ENCODE results near the gene PRDM7.
"Not testable (repeated sequence)": the region's sequence is repeated elsewhere in the genome, so short reads cannot be mapped to it uniquely, and the experiment has no call there.

The PRDM7 gene

DNA sequence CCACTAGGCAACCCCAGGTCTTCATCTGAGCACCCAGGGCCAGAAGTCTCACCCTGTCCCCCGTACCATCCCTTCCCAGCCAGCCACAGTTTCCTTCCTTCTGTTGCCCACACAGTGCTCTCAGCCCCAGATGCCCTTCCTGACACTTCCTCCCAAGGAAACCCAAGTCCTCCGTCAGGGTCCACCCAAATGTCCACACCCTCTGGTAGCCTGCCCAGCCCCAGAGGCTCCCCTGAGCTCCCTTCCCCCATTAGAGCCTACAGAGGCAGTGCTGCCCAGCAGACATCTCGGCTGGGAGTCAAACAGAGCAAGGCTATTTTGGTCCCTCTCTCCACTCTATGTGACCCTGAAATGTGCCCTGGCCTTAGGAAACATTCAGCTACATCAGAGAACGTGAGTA, 23.7 kb upstream of the PRDM7 start:
- not testable (repeated sequence) for H3K4me3 ChIP-seq (ENCODE audit: low read length in 2 of 2); H2BK5ac ChIP-seq (ENCODE audit: low read length); H2BK120ac ChIP-seq (ENCODE audit: low read depth, low read length); H3K79me1 ChIP-seq (ENCODE audit: low read depth, low read length); H3K9ac ChIP-seq (ENCODE audit: low read depth, low read length, poor library complexity); H3K9me3 ChIP-seq (replicated peaks in 1 of 2; ENCODE audit: control insufficient read depth in 2 of 2, insufficient read depth in 1 of 2, low read depth in 1 of 2, low read length in 2 of 2); DNase-seq (ENCODE audit: low spot score); H4K91ac ChIP-seq (ENCODE audit: low read depth, low read length, poor library complexity); H3K27me3 ChIP-seq (ENCODE audit: control insufficient read depth in 3 of 3, insufficient read depth in 3 of 3, low read depth in 1 of 3, low read length in 3 of 3); H2AFZ ChIP-seq (ENCODE audit: low read length); H3K18ac ChIP-seq (ENCODE audit: low read length); H3K27ac ChIP-seq (replicated peaks; ENCODE audit: low read length); H3K14ac ChIP-seq (ENCODE audit: low read length); H4K8ac ChIP-seq (ENCODE audit: low read depth, low read length); H2BK15ac ChIP-seq (ENCODE audit: low read length); H3K36me3 ChIP-seq (replicated peaks in 1 of 2; ENCODE audit: control insufficient read depth in 2 of 2, insufficient read depth in 2 of 2, low read length in 2 of 2); H2BK12ac ChIP-seq (ENCODE audit: low read length); H3K4me1 ChIP-seq (ENCODE audit: control insufficient read depth in 2 of 2, insufficient read depth in 1 of 2, low read depth in 1 of 2, low read length in 2 of 2); H2AK5ac ChIP-seq (ENCODE audit: low read depth, low read length); H3K23ac ChIP-seq (ENCODE audit: low read depth, low read length, poor library complexity); H3K4ac ChIP-seq (ENCODE audit: low read length); H3K4me2 ChIP-seq (ENCODE audit: insufficient read depth, low read length, poor library complexity, severe bottlenecking)
- no CpG with 5 or more reads among the region's 4 CpGs for WGBS, 2 donors (ENCODE audit: extremely low coverage in 2 of 2, insufficient read length in 2 of 2, insufficient replicate concordance in 1 of 2)

DNA sequence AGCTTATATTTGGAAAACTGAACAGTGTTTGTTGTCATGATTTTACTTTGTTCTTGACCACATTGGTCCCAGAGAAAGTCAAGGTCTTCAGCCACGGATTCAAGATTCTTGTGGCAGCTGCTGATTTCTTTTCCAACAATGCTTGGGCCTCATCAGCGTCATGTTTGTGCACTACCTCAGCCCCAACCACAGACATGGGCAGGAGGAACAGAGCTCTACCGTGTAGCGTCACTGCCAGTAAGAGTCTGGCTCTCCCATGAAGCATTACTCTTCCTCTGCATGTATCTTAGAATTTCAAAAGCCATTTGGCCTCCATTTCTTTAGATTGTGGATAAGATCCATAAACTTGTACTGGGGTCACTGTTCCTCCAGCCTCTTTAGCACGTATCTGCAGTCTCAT, 23.1 kb upstream of the PRDM7 start:
- not testable (repeated sequence) for H3K18ac ChIP-seq (ENCODE audit: low read length); H3K79me1 ChIP-seq (ENCODE audit: low read depth, low read length); DNase-seq (ENCODE audit: low spot score); H2AFZ ChIP-seq (ENCODE audit: low read length); H2AK5ac ChIP-seq (ENCODE audit: low read depth, low read length); H3K36me3 ChIP-seq (replicated peaks in 1 of 2; ENCODE audit: control insufficient read depth in 2 of 2, insufficient read depth in 2 of 2, low read length in 2 of 2); H3K27me3 ChIP-seq (ENCODE audit: control insufficient read depth in 3 of 3, insufficient read depth in 3 of 3, low read depth in 1 of 3, low read length in 3 of 3); H2BK120ac ChIP-seq (ENCODE audit: low read depth, low read length); H3K23ac ChIP-seq (ENCODE audit: low read depth, low read length, poor library complexity); H3K4me1 ChIP-seq (ENCODE audit: control insufficient read depth in 2 of 2, insufficient read depth in 1 of 2, low read depth in 1 of 2, low read length in 2 of 2); H2BK15ac ChIP-seq (ENCODE audit: low read length); H4K8ac ChIP-seq (ENCODE audit: low read depth, low read length); H2BK5ac ChIP-seq (ENCODE audit: low read length); H3K4me3 ChIP-seq (ENCODE audit: low read length in 2 of 2); H2BK12ac ChIP-seq (ENCODE audit: low read length); H3K9ac ChIP-seq (ENCODE audit: low read depth, low read length, poor library complexity); H3K9me3 ChIP-seq (replicated peaks in 1 of 2; ENCODE audit: control insufficient read depth in 2 of 2, insufficient read depth in 1 of 2, low read depth in 1 of 2, low read length in 2 of 2); H3K4me2 ChIP-seq (ENCODE audit: insufficient read depth, low read length, poor library complexity, severe bottlenecking); H3K27ac ChIP-seq (replicated peaks; ENCODE audit: low read length); H4K91ac ChIP-seq (ENCODE audit: low read depth, low read length, poor library complexity); H3K14ac ChIP-seq (ENCODE audit: low read length); H3K4ac ChIP-seq (ENCODE audit: low read length)
- no CpG with 5 or more reads among the region's 5 CpGs for WGBS, 2 donors (ENCODE audit: extremely low coverage in 2 of 2, insufficient read length in 2 of 2, insufficient replicate concordance in 1 of 2)

DNA sequence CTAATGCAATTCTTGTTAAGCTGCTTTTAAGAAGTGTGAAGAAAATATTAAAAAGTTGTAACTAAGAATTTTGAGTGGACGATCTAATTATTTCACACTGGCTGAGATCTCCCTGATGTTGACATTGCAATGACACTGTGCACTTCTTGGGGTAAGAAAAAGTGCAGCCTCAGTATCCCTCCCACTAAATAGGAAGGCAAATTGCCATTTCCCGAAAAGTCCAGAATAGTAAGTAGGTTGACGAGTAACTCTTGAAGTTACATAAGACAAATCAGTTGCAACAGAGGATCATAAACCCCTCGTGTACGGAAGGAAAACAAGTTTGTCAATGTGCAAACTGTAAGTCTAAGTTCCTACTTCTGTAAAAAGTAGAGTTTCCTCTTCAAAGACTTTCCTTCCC, 21.8 kb upstream of the PRDM7 start:
- H2AFZ ChIP-seq (ENCODE audit: low read length); H3K9me3 ChIP-seq (replicated peaks in 1 of 2; ENCODE audit: control insufficient read depth in 2 of 2, insufficient read depth in 1 of 2, low read depth in 1 of 2, low read length in 2 of 2); H3K14ac ChIP-seq (ENCODE audit: low read length); H3K23ac ChIP-seq (ENCODE audit: low read depth, low read length, poor library complexity); H3K18ac ChIP-seq (ENCODE audit: low read length); H2BK15ac ChIP-seq (ENCODE audit: low read length); H3K27ac ChIP-seq (replicated peaks; ENCODE audit: low read length); H3K79me1 ChIP-seq (ENCODE audit: low read depth, low read length); H3K36me3 ChIP-seq (replicated peaks in 1 of 2; ENCODE audit: control insufficient read depth in 2 of 2, insufficient read depth in 2 of 2, low read length in 2 of 2); H2BK120ac ChIP-seq (ENCODE audit: low read depth, low read length); DNase-seq (ENCODE audit: low spot score); H3K9ac ChIP-seq (ENCODE audit: low read depth, low read length, poor library complexity); H2BK12ac ChIP-seq (ENCODE audit: low read length); H2BK5ac ChIP-seq (ENCODE audit: low read length); H3K27me3 ChIP-seq (ENCODE audit: control insufficient read depth in 3 of 3, insufficient read depth in 3 of 3, low read depth in 1 of 3, low read length in 3 of 3); H3K4me3 ChIP-seq (ENCODE audit: low read length in 2 of 2); H3K4me1 ChIP-seq (ENCODE audit: control insufficient read depth in 2 of 2, insufficient read depth in 1 of 2, low read depth in 1 of 2, low read length in 2 of 2); H3K4ac ChIP-seq (ENCODE audit: low read length); H2AK5ac ChIP-seq (ENCODE audit: low read depth, low read length); H4K8ac ChIP-seq (ENCODE audit: low read depth, low read length); H4K91ac ChIP-seq (ENCODE audit: low read depth, low read length, poor library complexity); H3K4me2 ChIP-seq (ENCODE audit: insufficient read depth, low read length, poor library complexity, severe bottlenecking): not testable (repeated sequence)
- no CpG with 5 or more reads among the region's 5 CpGs for WGBS, 2 donors (ENCODE audit: extremely low coverage in 2 of 2, insufficient read length in 2 of 2, insufficient replicate concordance in 1 of 2)

DNA sequence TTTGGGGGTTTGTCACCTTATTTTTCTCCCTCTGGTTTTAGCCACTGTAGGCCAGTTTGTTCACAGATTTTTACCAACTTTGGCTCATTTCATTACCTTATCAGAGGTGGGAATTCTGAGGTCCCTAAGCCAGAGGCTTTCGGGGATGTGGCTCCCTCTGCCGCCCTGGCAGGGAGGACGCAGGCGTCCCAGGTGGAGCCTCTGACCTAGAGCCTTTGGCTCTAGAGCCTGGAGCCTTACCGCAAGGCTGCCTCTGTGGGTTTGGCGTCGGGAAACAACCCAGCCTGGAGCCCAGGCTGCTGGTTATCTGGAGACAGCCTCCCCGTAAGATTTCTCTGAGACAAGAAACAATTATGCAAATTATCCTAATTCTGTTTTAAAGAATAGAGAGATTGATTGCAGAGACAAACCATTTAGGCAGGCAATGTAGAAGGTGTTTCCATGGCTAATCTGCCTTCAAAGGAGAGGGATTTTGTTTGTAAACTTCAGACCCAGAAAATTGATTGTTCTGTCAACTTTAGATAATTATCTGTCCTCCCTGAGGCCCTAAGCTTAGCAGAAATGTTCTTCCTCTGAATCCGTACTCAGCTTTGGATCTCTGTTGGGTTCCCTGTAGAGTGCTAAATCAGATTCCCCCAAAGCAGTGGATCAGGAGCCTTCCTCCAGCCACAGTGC, 20.0 kb upstream of the PRDM7 start:
- not testable (repeated sequence) for H3K4ac ChIP-seq (ENCODE audit: low read length); H2BK15ac ChIP-seq (ENCODE audit: low read length); H3K4me1 ChIP-seq (ENCODE audit: control insufficient read depth in 2 of 2, insufficient read depth in 1 of 2, low read depth in 1 of 2, low read length in 2 of 2); H3K4me2 ChIP-seq (ENCODE audit: insufficient read depth, low read length, poor library complexity, severe bottlenecking); H3K18ac ChIP-seq (ENCODE audit: low read length); DNase-seq (ENCODE audit: low spot score); H3K9me3 ChIP-seq (replicated peaks in 1 of 2; ENCODE audit: control insufficient read depth in 2 of 2, insufficient read depth in 1 of 2, low read depth in 1 of 2, low read length in 2 of 2); H3K79me1 ChIP-seq (ENCODE audit: low read depth, low read length); H2AFZ ChIP-seq (ENCODE audit: low read length); H2BK120ac ChIP-seq (ENCODE audit: low read depth, low read length); H3K9ac ChIP-seq (ENCODE audit: low read depth, low read length, poor library complexity); H4K8ac ChIP-seq (ENCODE audit: low read depth, low read length); H3K27me3 ChIP-seq (ENCODE audit: control insufficient read depth in 3 of 3, insufficient read depth in 3 of 3, low read depth in 1 of 3, low read length in 3 of 3); H3K36me3 ChIP-seq (replicated peaks in 1 of 2; ENCODE audit: control insufficient read depth in 2 of 2, insufficient read depth in 2 of 2, low read length in 2 of 2); H3K4me3 ChIP-seq (ENCODE audit: low read length in 2 of 2); H2BK5ac ChIP-seq (ENCODE audit: low read length); H4K91ac ChIP-seq (ENCODE audit: low read depth, low read length, poor library complexity); H2BK12ac ChIP-seq (ENCODE audit: low read length); H3K27ac ChIP-seq (replicated peaks; ENCODE audit: low read length); H3K14ac ChIP-seq (ENCODE audit: low read length); H2AK5ac ChIP-seq (ENCODE audit: low read depth, low read length); H3K23ac ChIP-seq (ENCODE audit: low read depth, low read length, poor library complexity)
- no CpG with 5 or more reads among the region's 9 CpGs for WGBS, 2 donors (ENCODE audit: extremely low coverage in 2 of 2, insufficient read length in 2 of 2, insufficient replicate concordance in 1 of 2)

Data from neuronal stem cell (in vitro differentiated cells).